Transverse colon (tissue), 4 donors: ENCODE measurements around the gene CNTD1. TPM values are rescaled to one million over a fixed set of nuclear protein-coding genes. Genes with fewer than 3 reads are reported as not detected.

Experiments
- small RNA-seq, 4 donors: library from RNA; depleted of rRNA; stranded (forward); fragments of <200 nt; gene quantifications; one replicate each; pipeline ENCODE3, GENCODE V24; 2016
- total RNA-seq, 4 donors: library from RNA; depleted of rRNA; stranded (reverse); fragments of >200 nt; gene quantifications; one replicate each; pipeline ENCODE4 v1.1.0, GENCODE V29; 2016

CNTD1 gene
- total RNA-seq, 4 donors from 2014 or later, result 0.48 to 1.5 TPM; not detected in 2

Small RNAs within 50 kb of the gene (small RNA-seq; reads per million reads assigned to genes)
- gene HMGN2P15 (0 reads per million in 4 donors), gene MIR6781 (0 reads per million in 4 donors)

Other genes with a start within 250 kb of the CNTD1 start
- 1 to 10 TPM in 1 of 4 donors, under 1 TPM in 2, not detected in 1; 0.41 to 2.2 (median 0.95) TPM for gene HSD17B1, start 245.9 kb upstream of the CNTD1 start, total RNA-seq
- gene COASY, start 236.7 kb upstream of the CNTD1 start, total RNA-seq, result 10 to 100 TPM; 46.4 to 91.7 (median 57.6) TPM
- gene MLX, start 231.8 kb upstream of the CNTD1 start, total RNA-seq, result 100 to 1,000 TPM in 3 of 4 donors, 10 to 100 TPM in 1; 81.3 to 191 (median 143) TPM
- 1 to 10 TPM in 2 of 4 donors, under 1 TPM in 1, not detected in 1; 0.96 to 2.6 (median 1.3) TPM for gene PSMC3IP, start 221.1 kb upstream of the CNTD1 start, total RNA-seq
- 10 to 100 TPM; 47.2 to 71.8 (median 59.0) TPM for gene RETREG3, start 189.5 kb upstream of the CNTD1 start, total RNA-seq
- gene TUBG1, start 189.2 kb upstream of the CNTD1 start, total RNA-seq, result 10 to 100 TPM in 2 of 4 donors, 1 to 10 TPM in 2; 6.0 to 27.7 (median 14.3) TPM
- 10 to 100 TPM in 3 of 4 donors, 1 to 10 TPM in 1; 9.6 to 53.1 (median 26.7) TPM for gene TUBG2, start 139.6 kb upstream of the CNTD1 start, total RNA-seq
- 10 to 100 TPM in 2 of 4 donors, 1 to 10 TPM in 2; 5.8 to 29.9 (median 9.9) TPM for gene PLEKHH3, start 121.9 kb upstream of the CNTD1 start, total RNA-seq
- 1 to 10 TPM in 1 of 4 donors, under 1 TPM in 1, not detected in 2; 0.82 to 3.5 TPM for gene CCR10, start 117.0 kb upstream of the CNTD1 start, total RNA-seq
- 10 to 100 TPM in 2 of 4 donors, 1 to 10 TPM in 2; 3.7 to 43.8 (median 10.1) TPM for gene CNTNAP1, start 116.3 kb upstream of the CNTD1 start, total RNA-seq
- 100 to 1,000 TPM in 1 of 4 donors, 10 to 100 TPM in 3; 30.4 to 159 (median 43.4) TPM for gene EZH1, start 53.8 kb upstream of the CNTD1 start, total RNA-seq
- gene RAMP2, start 37.6 kb upstream of the CNTD1 start, total RNA-seq, result 10 to 100 TPM in 2 of 4 donors, 1 to 10 TPM in 2; 6.1 to 88.0 (median 23.4) TPM
- 100 to 1,000 TPM in 1 of 4 donors, 10 to 100 TPM in 3; 58.3 to 111 (median 79.7) TPM for gene VPS25, start 25.4 kb upstream of the CNTD1 start, total RNA-seq
- gene WNK4, start 18.3 kb upstream of the CNTD1 start, total RNA-seq, result 10 to 100 TPM; 17.9 to 87.6 (median 40.9) TPM
- gene COA3, start 157 bp upstream of the CNTD1 start, total RNA-seq, result 100 to 1,000 TPM; 128 to 400 (median 171) TPM
- 100 to 1,000 TPM in 3 of 4 donors, 10 to 100 TPM in 1; 78.2 to 199 (median 120) TPM for gene BECN1, start 25.4 kb downstream of the CNTD1 start, total RNA-seq
- 100 to 1,000 TPM in 1 of 4 donors, 10 to 100 TPM in 3; 37.0 to 131 (median 60.4) TPM for gene PSME3, start 34.5 kb downstream of the CNTD1 start, total RNA-seq
- gene AOC2, start 45.7 kb downstream of the CNTD1 start, total RNA-seq, result 1 to 10 TPM in 2 of 4 donors, under 1 TPM in 2; 0.55 to 6.0 (median 1.1) TPM
- gene AOC3, start 52.3 kb downstream of the CNTD1 start, total RNA-seq, result 100 to 1,000 TPM in 1 of 4 donors, 10 to 100 TPM in 3; 14.3 to 134 (median 35.2) TPM
- under 1 TPM in 2 of 4 donors, not detected in 2; 0.32 to 0.68 TPM for gene G6PC1, start 101.9 kb downstream of the CNTD1 start, total RNA-seq
- 10 to 100 TPM in 2 of 4 donors, 1 to 10 TPM in 2; 2.6 to 21.9 (median 9.5) TPM for gene AARSD1, start 165.6 kb downstream of the CNTD1 start, total RNA-seq
- 1 to 10 TPM in 3 of 4 donors, not detected in 1; 3.4 to 8.3 (median 5.1) TPM for gene PTGES3L, start 181.2 kb downstream of the CNTD1 start, total RNA-seq
- gene RUNDC1, start 181.7 kb downstream of the CNTD1 start, total RNA-seq, result 10 to 100 TPM; 18.1 to 43.8 (median 27.8) TPM
- gene RPL27, start 199.6 kb downstream of the CNTD1 start, total RNA-seq, result 100 to 1,000 TPM; 243 to 836 (median 677) TPM
- gene IFI35, start 207.9 kb downstream of the CNTD1 start, total RNA-seq, result 10 to 100 TPM; 11.5 to 81.1 (median 47.2) TPM
- gene VAT1, start 223.5 kb downstream of the CNTD1 start, total RNA-seq, result 10 to 100 TPM; 26.2 to 94.1 (median 65.7) TPM
- under 1 TPM in 2 of 4 donors, not detected in 2; 0.41 to 0.64 TPM for gene RND2, start 226.4 kb downstream of the CNTD1 start, total RNA-seq